Suprapubic skin (tissue), 4 donors: ENCODE measurements around the gene RUBCN. TPM values are rescaled to one million over a fixed set of nuclear protein-coding genes. Genes with fewer than 3 reads are reported as not detected.
"Not testable (repeated sequence)": the region's sequence is repeated elsewhere in the genome, so short reads cannot be mapped to it uniquely, and the experiment has no call there.

Experiments used
- DNase-seq, 2 donors: peaks; one replicate each; pipeline ENCODE4 v3.0.0-alpha.2; 2019; ENCODE audit warnings: low spot score in 2 of 2
- H3K27ac ChIP-seq: fragments of 200-600 bp; sonication (generic); one replicate; pipeline ENCODE4 v1.5.1; 2019
- H3K27me3 ChIP-seq: fragments of 200-600 bp; sonication (generic); one replicate; pipeline ENCODE4 v1.5.1; 2019
- H3K36me3 ChIP-seq: fragments of 200-600 bp; sonication (generic); one replicate; pipeline ENCODE4 v1.5.1; 2019
- H3K4me1 ChIP-seq: fragments of 200-600 bp; sonication (generic); one replicate; pipeline ENCODE4 v1.5.1; 2019
- H3K4me3 ChIP-seq: fragments of 200-600 bp; sonication (generic); one replicate; pipeline ENCODE4 v1.5.1; 2019; ENCODE audit warnings: mild to moderate bottlenecking
- H3K9me3 ChIP-seq: fragments of 200-600 bp; sonication (generic); one replicate; pipeline ENCODE4 v1.5.1; 2019
- CTCF ChIP-seq, 2 donors: fragments of 200-600 bp in 1 of 2; fragments of 450-650 bp in 1 of 2; sonication (generic) in 1 of 2; IDR thresholded peaks; one replicate each; pipeline ENCODE4 v1.5.1; 2016 to 2019; ENCODE audit warnings: antibody characterized with exemption in 2 of 2, mild to moderate bottlenecking in 1 of 2, moderate library complexity in 1 of 2
- EP300 ChIP-seq: sonication (generic); formaldehyde crosslinking; IDR thresholded peaks from one replicate; pipeline ENCODE4 v1.6.1; 2017; ENCODE audit warnings: antibody characterized with exemption
- POLR2A ChIP-seq, 2 donors: fragments of 450-650 bp; IDR thresholded peaks; one replicate each; pipeline ENCODE4 v1.6.1; 2017; ENCODE audit warnings: antibody characterized with exemption in 2 of 2, mild to moderate bottlenecking in 2 of 2, moderate library complexity in 2 of 2
- POLR2AphosphoS5 ChIP-seq, 3 donors: sonication (generic); formaldehyde crosslinking; IDR thresholded peaks; one replicate each; pipeline ENCODE4 v1.6.1; 2017; ENCODE audit warnings: antibody characterized with exemption in 3 of 3
- WGBS: methylation state at CpG from one replicate; pipeline ENCODE4 v1.1.5; 2018; 5-methylcytosine and 5-hydroxymethylcytosine counted together
- total RNA-seq, 4 donors: library from RNA; depleted of rRNA; stranded (reverse); fragments of >200 nt; gene quantifications; one replicate each; pipeline ENCODE4 v1.1.0, GENCODE V29; 2016

The RUBCN gene
- total RNA-seq, 4 donors from 2014 or later = 41.8 to 70.2 (median 48.4) TPM

DNA sequence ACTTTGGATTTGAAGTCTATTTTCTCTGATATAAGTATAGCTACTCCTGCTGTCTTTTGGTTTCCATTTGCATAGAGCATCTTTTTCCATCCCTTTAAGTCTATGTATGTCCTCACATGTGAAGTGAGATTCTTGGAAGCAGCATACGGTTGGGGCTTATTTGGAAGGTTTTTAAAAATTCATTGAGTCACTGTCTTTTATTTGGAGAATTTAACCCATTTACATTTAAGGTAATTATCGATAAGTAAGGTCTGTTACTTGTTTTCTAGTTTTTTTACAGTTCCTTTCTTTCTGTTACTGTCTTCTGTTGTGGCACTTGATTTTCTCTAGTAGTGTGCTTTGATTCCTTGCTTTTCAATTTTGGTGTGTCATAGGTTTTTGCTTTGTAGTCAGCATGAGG is 14.0 kb downstream of the RUBCN start:
- no peaks in the 10 kb centered on the region for H3K27me3 ChIP-seq
- no peaks in the 10 kb centered on the region for H3K36me3 ChIP-seq
- no peaks in the 10 kb centered on the region for H3K9me3 ChIP-seq
- no peak overlapping the region for H3K27ac ChIP-seq
- DNase-seq = no peak
- WGBS = 96% methylated on average over 2 of the region's 2 CpGs
- H3K4me1 ChIP-seq = no peaks in the 10 kb centered on the region
- no peak overlapping the region for H3K4me3 ChIP-seq
- TF ChIP-seq EP300 = no peak

GRCh38 chr3:197720694-197721093 is 16.0 kb downstream of the RUBCN start:
- no peak for DNase-seq
- H3K4me1 ChIP-seq = no peaks in the 10 kb centered on the region
- peaks cover 3% of the 10 kb centered on the region for H3K36me3 ChIP-seq
- no peaks in the 10 kb centered on the region for H3K9me3 ChIP-seq
- 91% methylated on average over 10 of the region's 10 CpGs for WGBS
- H3K4me3 ChIP-seq = no peak overlapping the region
- H3K27me3 ChIP-seq = no peaks in the 10 kb centered on the region
- TF ChIP-seq EP300 (no peak), CTCF (IDR thresholded peaks at IDR 0.05) (no peak), POLR2A (IDR thresholded peaks at IDR 0.05) (no peak), POLR2AphosphoS5 (IDR thresholded peaks at IDR 0.05) (no peak)
- no peak overlapping the region for H3K27ac ChIP-seq

DNA sequence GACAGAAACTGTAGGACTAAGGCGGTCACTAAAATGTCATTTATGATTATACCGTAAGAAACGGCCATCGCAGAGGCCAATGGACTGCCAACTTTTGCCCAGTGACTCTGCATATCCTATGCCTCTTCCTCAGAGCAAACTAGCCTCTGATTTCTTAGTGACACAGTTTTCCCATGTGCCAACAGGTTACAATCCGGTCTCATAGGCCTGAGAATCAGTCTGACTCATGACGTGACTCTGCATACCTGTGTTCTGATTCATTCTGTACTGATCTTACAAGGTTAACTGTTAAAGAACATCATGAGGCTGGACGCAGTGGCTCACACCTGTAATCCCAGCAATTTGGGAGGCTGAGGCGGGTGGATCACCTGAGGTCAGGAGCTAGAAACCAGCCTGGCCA is 17.8 kb downstream of the RUBCN start:
- DNase-seq = no peak
- TF ChIP-seq POLR2AphosphoS5 (IDR thresholded peaks at IDR 0.05) (no peak), CTCF (IDR thresholded peaks at IDR 0.05) (no peak), EP300 (no peak), POLR2A (IDR thresholded peaks at IDR 0.05) (no peak)
- Histone ChIP-seq H3K4me1 (no peaks in the 10 kb centered on the region), H3K36me3 (peaks cover 7% of the 10 kb centered on the region), H3K4me3 (no peak overlapping the region), H3K27me3 (no peaks in the 10 kb centered on the region), H3K9me3 (no peaks in the 10 kb centered on the region), H3K27ac (no peak overlapping the region)
- WGBS = 75% methylated on average over 8 of the region's 8 CpGs

GRCh38 chr3:197714251-197714650 is 22.5 kb downstream of the RUBCN start:
- Histone ChIP-seq H3K27me3 (no peaks in the 10 kb centered on the region), H3K4me1 (peaks cover 18% of the 10 kb centered on the region), H3K36me3 (peaks cover 7% of the 10 kb centered on the region), H3K27ac (no peak overlapping the region), H3K9me3 (no peaks in the 10 kb centered on the region), H3K4me3 (no peak overlapping the region)
- no peak for DNase-seq
- 97% methylated on average over 4 of the region's 4 CpGs for WGBS
- TF ChIP-seq POLR2A (IDR thresholded peaks at IDR 0.05) = no peak
- TF ChIP-seq CTCF (IDR thresholded peaks at IDR 0.05) = no peak

- TF ChIP-seq POLR2AphosphoS5 (IDR thresholded peaks at IDR 0.05) = no peak
- TF ChIP-seq POLR2A (IDR thresholded peaks at IDR 0.05) = no peak
- no peak for TF ChIP-seq CTCF (IDR thresholded peaks at IDR 0.05)
- no peak for TF ChIP-seq EP300
Observed at GRCh38 chr3:197713477-197713822, 23.3 kb downstream of the RUBCN start.

GRCh38 chr3:197711973-197712707 is 24.6 kb downstream of the RUBCN start:
- peak overlapping the region; percentile 40 for H3K4me3 ChIP-seq
- peaks cover 7% of the 10 kb centered on the region for H3K36me3 ChIP-seq
- no peaks in the 10 kb centered on the region for H3K27me3 ChIP-seq
- peak; percentile 7 for TF ChIP-seq EP300
- TF ChIP-seq POLR2AphosphoS5 (IDR thresholded peaks at IDR 0.05) = peak in 2 of 3 donors; percentile 35 to 54
- no peak for TF ChIP-seq CTCF (IDR thresholded peaks at IDR 0.05)
- peak in 1 of 2 donors; percentile 45 for TF ChIP-seq POLR2A (IDR thresholded peaks at IDR 0.05)
- peaks cover 18% of the 10 kb centered on the region for H3K4me1 ChIP-seq
- WGBS = 2% methylated on average over 9 of the region's 9 CpGs
- H3K27ac ChIP-seq = peak overlapping the region; percentile 86
- no peaks in the 10 kb centered on the region for H3K9me3 ChIP-seq
- peak; percentile 85 to 91 for DNase-seq

More at GRCh38 chr3:197713477-197713822, 23.3 kb downstream of the RUBCN start:
- Histone ChIP-seq H3K27ac (peak overlapping the region; percentile 86), H3K27me3 (no peaks in the 10 kb centered on the region), H3K9me3 (no peaks in the 10 kb centered on the region), H3K4me3 (no peak overlapping the region), H3K4me1 (peaks cover 18% of the 10 kb centered on the region), H3K36me3 (peaks cover 7% of the 10 kb centered on the region)
- 75% methylated on average over 4 of the region's 4 CpGs for whole genome bisulfite sequencing
- no peak for DNase-seq

DNA sequence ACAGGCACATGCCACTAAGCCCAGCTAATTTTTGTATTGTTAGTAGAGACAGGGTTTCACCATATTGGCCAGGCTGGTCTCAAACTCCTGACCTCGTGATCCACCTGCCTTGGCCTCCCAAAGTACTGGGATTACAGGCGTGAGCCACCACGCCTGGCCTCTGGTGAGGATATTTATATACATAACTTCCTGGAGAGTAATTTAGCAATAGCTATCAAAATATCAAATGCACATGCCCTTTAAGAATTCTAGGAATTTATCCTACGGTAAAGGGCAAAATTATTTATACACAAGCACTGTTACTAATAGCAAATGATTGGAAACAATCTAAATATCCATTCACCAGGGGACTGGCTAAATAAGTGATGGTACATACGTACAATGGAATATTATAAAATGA is 25.7 kb downstream of the RUBCN start:
- H3K27ac ChIP-seq = not testable (repeated sequence)

More for the DNA sequence above, 25.7 kb downstream of the RUBCN start:
- H3K4me1 ChIP-seq = peaks cover 18% of the 10 kb centered on the region
- H3K36me3 ChIP-seq, H3K4me3 ChIP-seq, DNase-seq, H3K27me3 ChIP-seq, H3K9me3 ChIP-seq: not testable (repeated sequence)
- WGBS = 90% methylated on average over 5 of the region's 5 CpGs
